Measurements from ENCODE around the gene EPHB2.

The EPHB2 gene

DNA sequence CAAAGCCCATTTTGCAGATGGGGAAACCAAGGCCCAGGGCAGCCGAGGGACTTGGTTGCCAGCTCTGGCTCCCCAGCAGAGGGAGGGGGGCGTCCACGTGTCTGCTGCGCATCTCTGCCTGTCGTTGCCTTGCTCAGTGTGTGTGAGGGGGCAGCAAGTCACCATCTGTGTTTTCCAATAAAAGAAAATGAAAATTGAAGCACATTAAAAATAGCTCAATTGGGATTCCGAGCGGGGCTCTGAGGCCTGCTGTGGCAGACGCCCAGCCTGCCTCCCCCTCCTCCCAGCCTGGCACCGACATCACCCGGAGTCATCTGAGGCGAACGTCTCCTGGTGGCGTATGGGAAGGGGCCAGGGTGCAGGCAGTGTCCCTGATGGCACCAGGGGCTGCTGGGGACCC is 51.2 kb downstream of the EPHB2 start:
- TF ChIP-seq, protein P1, sequence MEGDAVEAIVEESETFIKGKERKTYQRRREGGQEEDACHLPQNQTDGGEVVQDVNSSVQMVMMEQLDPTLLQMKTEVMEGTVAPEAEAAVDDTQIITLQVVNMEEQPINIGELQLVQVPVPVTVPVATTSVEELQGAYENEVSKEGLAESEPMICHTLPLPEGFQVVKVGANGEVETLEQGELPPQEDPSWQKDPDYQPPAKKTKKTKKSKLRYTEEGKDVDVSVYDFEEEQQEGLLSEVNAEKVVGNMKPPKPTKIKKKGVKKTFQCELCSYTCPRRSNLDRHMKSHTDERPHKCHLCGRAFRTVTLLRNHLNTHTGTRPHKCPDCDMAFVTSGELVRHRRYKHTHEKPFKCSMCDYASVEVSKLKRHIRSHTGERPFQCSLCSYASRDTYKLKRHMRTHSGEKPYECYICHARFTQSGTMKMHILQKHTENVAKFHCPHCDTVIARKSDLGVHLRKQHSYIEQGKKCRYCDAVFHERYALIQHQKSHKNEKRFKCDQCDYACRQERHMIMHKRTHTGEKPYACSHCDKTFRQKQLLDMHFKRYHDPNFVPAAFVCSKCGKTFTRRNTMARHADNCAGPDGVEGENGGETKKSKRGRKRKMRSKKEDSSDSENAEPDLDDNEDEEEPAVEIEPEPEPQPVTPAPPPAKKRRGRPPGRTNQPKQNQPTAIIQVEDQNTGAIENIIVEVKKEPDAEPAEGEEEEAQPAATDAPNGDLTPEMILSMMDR (IDR thresholded peaks at IDR 0.05; ENCODE audit: control extremely low read depth, extremely low read depth, low read depth, missing control alignments) = no peak
- POLR2A ChIA-PET = no interaction called here
- CTCF ChIA-PET = no interaction called here
- DNase-seq (ENCODE audit: extremely low spot score) = no peak

DNA sequence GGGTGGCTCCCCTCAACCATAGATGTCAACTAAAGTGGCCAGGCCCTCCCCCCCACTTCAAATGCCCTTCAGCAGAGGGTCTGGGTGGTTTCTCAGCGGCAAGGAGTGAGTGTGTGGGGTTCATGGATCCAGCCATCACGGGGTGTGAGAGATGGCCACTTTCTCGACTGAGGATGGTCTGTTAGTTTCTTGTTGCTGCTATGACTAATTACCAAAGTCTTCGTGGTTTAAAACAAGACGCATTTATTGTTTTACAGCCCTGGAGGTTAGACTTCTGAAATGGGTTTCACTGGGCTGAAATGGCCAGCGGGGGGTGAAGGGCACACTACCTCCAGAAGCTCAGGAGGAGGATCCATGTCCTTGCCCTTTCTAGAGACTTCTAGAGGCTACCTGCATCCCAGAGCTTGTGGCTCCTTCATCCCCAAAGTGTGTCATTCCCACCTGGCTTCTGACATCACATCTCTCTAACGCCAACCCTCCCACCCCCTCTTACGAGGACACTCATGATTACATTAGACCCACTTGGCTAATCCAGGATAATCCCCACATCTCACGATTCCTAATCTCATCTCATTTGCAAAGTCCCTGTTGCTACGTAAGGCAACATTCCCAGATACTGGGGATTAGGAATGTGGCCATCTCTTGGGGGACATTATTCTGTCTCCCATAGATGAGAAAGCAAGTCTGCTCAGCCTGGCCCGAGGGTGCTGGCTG is 53.0 kb downstream of the EPHB2 start:
- peak; percentile 62 for DNase-seq (ENCODE audit: extremely low spot score)
- CTCF ChIA-PET = no interaction called here
- POLR2A ChIA-PET = no interaction called here
- TF ChIP-seq, protein P1 (IDR thresholded peaks at IDR 0.05; ENCODE audit: control extremely low read depth, extremely low read depth, low read depth, missing control alignments) = no peak

DNA sequence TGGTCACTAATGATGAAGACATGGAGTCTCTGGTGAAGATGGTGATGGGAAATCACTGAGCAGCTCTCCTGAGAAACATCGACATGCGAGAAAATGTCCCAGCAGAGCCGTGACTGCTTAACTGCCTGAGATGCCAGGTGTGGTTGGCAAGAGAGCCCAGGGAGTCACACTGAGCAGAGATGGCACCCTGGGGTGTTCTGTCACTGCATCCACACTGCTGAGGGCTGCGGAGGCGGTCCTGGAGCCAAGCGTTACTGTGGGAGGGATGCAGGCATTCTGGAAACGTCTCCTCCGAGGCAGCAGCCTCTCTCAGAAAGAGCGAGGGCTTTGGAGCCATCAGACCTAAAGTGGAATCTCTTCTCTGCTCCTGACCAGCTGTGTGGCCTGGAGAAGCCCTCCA is 57.2 kb downstream of the EPHB2 start:
- DNase-seq (ENCODE audit: extremely low spot score) = no peak
- CTCF ChIA-PET = no interaction called here
- POLR2A ChIA-PET = no interaction called here
- TF ChIP-seq, protein P1 (IDR thresholded peaks at IDR 0.05; ENCODE audit: control extremely low read depth, extremely low read depth, low read depth, missing control alignments) = no peak

DNA sequence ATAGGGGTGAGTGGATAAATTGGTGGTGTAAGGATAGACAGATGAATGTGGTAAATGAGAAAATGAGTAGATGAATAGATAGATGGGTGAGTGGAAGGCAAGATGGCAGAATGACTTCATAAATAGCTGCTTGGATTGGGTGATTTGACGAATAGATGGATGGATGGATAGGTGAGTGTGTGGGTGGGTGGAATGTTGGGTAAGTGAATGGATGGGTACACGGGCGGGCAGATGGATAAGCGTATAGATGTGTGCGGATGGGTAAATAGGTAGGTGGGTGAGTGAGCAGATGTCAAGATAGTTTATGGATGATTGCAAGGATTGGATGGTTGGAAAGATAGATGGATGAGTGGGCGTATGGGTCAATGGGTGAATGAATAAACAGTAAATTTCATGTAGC is 59.3 kb downstream of the EPHB2 start:
- ChIA-PET POLR2A (no interaction called here), CTCF (interaction anchor here (1.0 kb wide), 1 partner anchor 16 kb away, joined by 3 read pairs; no protein-coding TSS in a partner anchor)
- TF ChIP-seq, protein P1 (IDR thresholded peaks at IDR 0.05; ENCODE audit: control extremely low read depth, extremely low read depth, low read depth, missing control alignments) = no peak
- DNase-seq (ENCODE audit: extremely low spot score) = no peak

DNA sequence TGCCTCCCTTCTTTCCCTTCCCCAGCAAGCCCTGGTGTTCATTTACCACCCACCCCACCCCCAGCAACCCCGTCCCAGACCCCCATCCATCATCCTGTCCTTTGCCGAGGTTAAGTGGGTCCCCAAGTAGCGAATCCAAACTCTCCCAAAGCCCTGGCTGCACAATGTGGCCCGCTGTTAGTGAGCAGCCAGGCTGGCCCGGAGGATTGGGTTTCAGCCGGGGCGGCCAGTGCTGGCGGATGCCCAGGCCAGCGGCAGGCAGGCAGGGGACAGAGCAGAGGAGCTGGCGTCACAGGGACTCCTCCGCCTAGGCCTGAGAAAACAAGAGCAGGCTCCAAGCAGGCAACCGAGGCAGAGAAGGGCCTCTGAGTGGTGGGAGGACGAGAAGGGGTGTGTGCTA is 61.4 kb downstream of the EPHB2 start:
- ChIA-PET POLR2A (no interaction called here), CTCF (interaction anchor here (1.5 kb wide), 1 partner anchor 65 kb away, joined by 3 read pairs; no protein-coding TSS in a partner anchor)
- DNase-seq (ENCODE audit: extremely low spot score) = no peak
- TF ChIP-seq, protein P1 (IDR thresholded peaks at IDR 0.05; ENCODE audit: control extremely low read depth, extremely low read depth, low read depth, missing control alignments) = no peak

DNA sequence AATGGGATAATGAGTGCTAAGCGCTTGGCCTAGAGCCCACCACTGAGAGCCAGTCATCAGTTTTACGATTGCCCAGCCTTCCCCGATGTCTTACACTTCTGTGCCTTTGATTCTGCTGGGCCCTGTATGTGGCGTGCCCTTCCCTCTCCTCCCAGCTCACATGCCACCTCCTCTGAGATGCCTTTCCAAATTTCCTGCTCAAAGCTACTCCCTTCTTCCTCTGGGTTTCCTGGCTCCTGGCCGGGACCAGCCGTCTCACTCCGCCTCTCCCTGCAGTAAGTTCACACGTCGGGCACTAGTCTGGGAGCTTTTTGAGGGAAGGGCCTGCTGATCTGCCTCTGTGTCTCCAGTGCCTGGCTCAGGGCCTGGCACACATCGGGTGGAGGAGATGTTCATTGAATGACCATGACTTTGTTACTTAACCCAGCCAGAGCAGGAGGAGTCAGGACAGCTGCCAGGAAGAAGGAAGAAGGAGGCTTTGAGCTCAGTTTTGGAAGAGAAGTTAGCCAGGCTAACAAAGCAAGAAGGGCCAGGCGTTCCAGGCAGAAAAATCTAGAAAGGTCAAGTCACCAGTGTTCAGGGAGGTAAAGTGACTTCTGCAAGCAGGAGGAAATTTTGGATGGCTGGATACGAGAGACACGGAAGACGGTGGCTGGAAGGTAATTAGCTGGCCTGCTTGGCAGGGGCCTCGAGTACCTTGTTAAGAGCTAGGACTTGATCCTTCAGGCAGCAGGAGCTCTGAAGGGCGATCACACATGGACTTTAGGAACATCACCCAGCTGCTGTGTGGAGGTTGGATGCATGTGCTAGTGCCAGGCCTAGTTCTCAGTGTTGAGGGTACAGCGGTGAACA is 63.6 kb downstream of the EPHB2 start:
- TF ChIP-seq, protein P1 (IDR thresholded peaks at IDR 0.05; ENCODE audit: control extremely low read depth, extremely low read depth, low read depth, missing control alignments) = no peak
- ChIA-PET POLR2A (no interaction called here), CTCF (interaction anchor here (1.7 kb wide), 1 partner anchor 11 kb away, joined by 4 read pairs; no protein-coding TSS in a partner anchor)
- DNase-seq (ENCODE audit: extremely low spot score) = no peak
